GM12878 (cell line): ENCODE data around the gene IL20RB. TPM values are rescaled to one million over a fixed set of nuclear protein-coding genes. Genes with fewer than 3 reads are reported as not detected.

Experiments
- ATAC-seq: fragments of 200-7000 bp; cut with Tn5 transposase; 3 replicates; pipeline ENCODE4 v1.9.1; 2020; ENCODE audit warnings: mild to moderate bottlenecking, moderate library complexity
- BruUV-seq: library from RNA; stranded (reverse); fragments of 400-500 nt; replicated peaks from 2 replicates; lab custom pipeline; 2021; lab: Mats Ljungman, UMichigan
- CTCF ChIA-PET: fragments of 300-600 bp; sonication (Branson Sonifier 250); formaldehyde crosslinking; extraction: SDS; loops from one replicate; lab custom pipeline; 2021; ENCODE audit warnings: inconsistent platforms; lab: Yijun Ruan, JAX
- POLR2A ChIA-PET: fragments of 350-600 bp; formaldehyde crosslinking; extraction: SDS; loops from one replicate; lab custom pipeline; 2021; ENCODE audit warnings: inconsistent platforms; lab: Charles Lee
- RAD21 ChIA-PET: fragments of 300-600 bp; sonication (Branson Sonifier 250); formaldehyde crosslinking; loops from one replicate; lab custom pipeline; 2023; ENCODE audit warnings: antibody characterized with exemption; ENCODE audit not compliant: unreplicated experiment; lab: Charles Lee
- SMC1A ChIA-PET: fragments of 300-600 bp; sonication (Branson Sonifier 250); formaldehyde crosslinking; loops from one replicate; lab custom pipeline; 2023; ENCODE audit not compliant: unreplicated experiment, uncharacterized antibody; lab: Charles Lee
- DNase-seq: peaks from one replicate; pipeline ENCODE4 v3.0.0-alpha.2; 2011; ENCODE audit warnings: low read depth, low spot score
- FAIRE-seq: peaks from 3 replicates; lab custom pipeline; 2011; peaks lifted over from hg19 to GRCh38; lab: Jason Lieb, UNC
- H2AFZ ChIP-seq: 2 replicates; pipeline ENCODE4 v1.6.0; 2011; ENCODE audit warnings: low read depth, low read length, control low read depth; ENCODE audit not compliant: control insufficient read depth
- H3K27ac ChIP-seq: 2 replicates; pipeline ENCODE4 v1.5.1; 2011; ENCODE audit warnings: control low read depth; ENCODE audit not compliant: control insufficient read depth, insufficient read depth
- H3K27me3 ChIP-seq, 2 experiments: replicated peaks in 1 of 2; 2 replicates each; pipeline versions ENCODE4 v1.6.0 to v1.6.1; 2011; ENCODE audit warnings: low read length in 1 of 2; ENCODE audit not compliant: control insufficient read depth in 2 of 2, insufficient read depth in 2 of 2
- H3K36me3 ChIP-seq, 2 experiments: 2 replicates each; pipeline ENCODE4 v1.5.1; 2011; ENCODE audit warnings: low read length in 1 of 2; ENCODE audit not compliant: control insufficient read depth in 2 of 2, insufficient read depth in 2 of 2
- H3K4me1 ChIP-seq: 2 replicates; pipeline ENCODE4 v1.6.1; 2011; ENCODE audit warnings: mild to moderate bottlenecking, low read length, moderate library complexity, mixed read lengths; ENCODE audit not compliant: control insufficient read depth, insufficient read depth
- H3K4me2 ChIP-seq: 2 replicates; pipeline ENCODE4 v1.6.0; 2011; ENCODE audit warnings: control low read depth; ENCODE audit not compliant: control insufficient read depth, insufficient read depth
- H3K4me3 ChIP-seq: fragments of 200-600 bp; sonication (generic); 2 replicates; pipeline ENCODE4 v1.5.1; 2016
- H3K79me2 ChIP-seq: 2 replicates; pipeline ENCODE4 v1.6.0; 2011; ENCODE audit warnings: low read length; ENCODE audit not compliant: control insufficient read depth, insufficient read depth
- H3K9ac ChIP-seq: 2 replicates; pipeline ENCODE4 v1.8.0; 2011; ENCODE audit warnings: low read length, control low read depth, mixed read lengths; ENCODE audit not compliant: control insufficient read depth, insufficient read depth
- H3K9me3 ChIP-seq: replicated peaks from 3 replicates; pipeline ENCODE4 v1.5.1; 2011; ENCODE audit warnings: mild to moderate bottlenecking, low read length; ENCODE audit not compliant: control insufficient read depth, insufficient read depth
- H4K20me1 ChIP-seq: 2 replicates; pipeline ENCODE4 v1.6.0; 2011; ENCODE audit not compliant: control insufficient read depth, insufficient read depth
- BRCA1 ChIP-seq: IDR thresholded peaks from 2 replicates; pipeline ENCODE4 v1.6.1; 2011; ENCODE audit warnings: low read depth, low read length, improper control_type of control experiment
- CBX3 ChIP-seq: fragments of 200-600 bp; sonication (generic); IDR thresholded peaks from 2 replicates; pipeline ENCODE4 v1.6.1; 2016; ENCODE audit warnings: low read depth, borderline replicate concordance
- FOS ChIP-seq: IDR thresholded peaks from 3 replicates; pipeline ENCODE4 v1.6.1; 2011; ENCODE audit warnings: borderline replicate concordance; ENCODE audit not compliant: insufficient read length; ENCODE audit errors: extremely low read depth
- IKZF2 ChIP-seq, 2 experiments: fragments of 450-650 bp; IDR thresholded peaks; 2 replicates each; pipeline ENCODE4 v1.6.1; 2017; ENCODE audit warnings: mild to moderate bottlenecking in 2 of 2, moderate library complexity in 2 of 2
- LARP7 ChIP-seq: fragments of 450-650 bp; IDR thresholded peaks from 2 replicates; pipeline ENCODE4 v1.6.1; 2017; ENCODE audit warnings: mild to moderate bottlenecking
- MEF2B ChIP-seq: fragments of 450-650 bp; IDR thresholded peaks from 2 replicates; pipeline ENCODE4 v1.6.1; 2018; ENCODE audit warnings: mild to moderate bottlenecking, moderate library complexity; ENCODE audit not compliant: partially characterized antibody, poor library complexity, severe bottlenecking
- MXI1 ChIP-seq: fragments of 150-350 bp; IDR thresholded peaks from 2 replicates; pipeline ENCODE4 v1.6.1; 2011; ENCODE audit warnings: low read depth, mild to moderate bottlenecking, inconsistent platforms, low read length, improper control_type of control experiment
- NKRF ChIP-seq: fragments of 450-650 bp; conservative IDR thresholded peaks from 2 replicates; pipeline ENCODE4 v1.6.1; 2017; ENCODE audit warnings: mild to moderate bottlenecking, moderate library complexity
- PAX8 ChIP-seq: fragments of 450-650 bp; IDR thresholded peaks from 2 replicates; pipeline ENCODE4 v1.6.1; 2017; ENCODE audit warnings: mild to moderate bottlenecking, moderate library complexity
- YY1 ChIP-seq: IDR thresholded peaks from 2 replicates; pipeline ENCODE4 v1.6.1; 2011; ENCODE audit warnings: low read depth, mild to moderate bottlenecking, low read length
- ZBTB11 ChIP-seq: fragments of 450-650 bp; formaldehyde crosslinking; IDR thresholded peaks from 2 replicates; pipeline ENCODE4 v1.5.0; 2022; ENCODE audit warnings: mild to moderate bottlenecking, missing genetic modification characterization
- ZBTB40 ChIP-seq: fragments of 450-650 bp; IDR thresholded peaks from 2 replicates; pipeline ENCODE4 v1.6.1; 2016; ENCODE audit warnings: mild to moderate bottlenecking, moderate library complexity, borderline replicate concordance
- ZZZ3 ChIP-seq: IDR thresholded peaks from 2 replicates; pipeline ENCODE4 v1.6.1; 2011; ENCODE audit warnings: low read depth; ENCODE audit not compliant: control insufficient read depth, insufficient read length
- WGBS: methylation state at CpG from one replicate; pipeline ENCODE4 v1.1.6; 2016; ENCODE audit warnings: low lambda C conversion rate; ENCODE audit not compliant: insufficient replicate concordance, insufficient coverage; ENCODE audit errors: missing lambda C conversion rate; 5-methylcytosine and 5-hydroxymethylcytosine counted together
- in situ Hi-C: fragments of 300-500 bp; cut with MboI; formaldehyde crosslinking; loops from 9 replicates; pipeline ENCODE4 v1.14.3; 2018; ENCODE audit warnings: mixed read lengths
- intact Hi-C: fragments of 100-400 bp; cut with micrococcal nuclease; formaldehyde crosslinking; loops from one replicate; pipeline ENCODE4 v1.14.2; 2022; ENCODE audit not compliant: unreplicated experiment
- polyA plus RNA-seq, 11 experiments: library from polyadenylated mRNA; depleted of rRNA in 4 of 11; unstranded in 6 of 11; stranded (reverse) in 5 of 11; fragments of >200 nt; fragmentation: Nextera tagmentation in 4 of 11; fragmentation: Illumina TruSeq in 1 of 11; extraction: Ambion mirVana in 4 of 11; extraction: Trizol in 1 of 11; gene quantifications; 1 replicate in 1 of 11; 2 replicates in 10 of 11; pipeline versions ENCODE4 v1.2.1 to v1.2.3, GENCODE V29; 2011 to 2016; ENCODE audit warnings: inconsistent platforms in 2 of 11, missing spikeins in 2 of 11, low read depth in 1 of 11
- total RNA-seq, 4 experiments: library from RNA; depleted of rRNA in 3 of 4; stranded (reverse); fragments of >200 nt in 3 of 4; fragmentation: Illumina TruSeq in 1 of 4; extraction: Trizol in 1 of 4; gene quantifications; 2 replicates each; pipeline versions ENCODE4 v1.2.1 to v1.2.3, GENCODE V29; 2013 to 2021

The IL20RB gene
- total and polyA plus RNA-seq, 10 of the 15 experiments (the other 5 are each of a cell fraction or from before 2014, with no cell fraction given) = 0.21 to 1.1 (median 0.54) TPM

- RAD21 ChIA-PET = interaction anchor here (1.5 to 3.0 kb wide), 4 partner anchors 13 to 198 kb away, joined by 3 to 9 read pairs (median 6); partner anchors contain the start of genes NCK1 and STAG1
- FAIRE-seq (no peak), ATAC-seq (no peak)
- no peak for TF ChIP-seq LARP7
- no peak for TF ChIP-seq PAX8
- TF ChIP-seq CBX3 = no peak
- TF ChIP-seq MXI1 = no peak
- no peak for TF ChIP-seq NKRF
- TF ChIP-seq IKZF2 (IDR thresholded peaks at IDR 0.05) = no peak
- TF ChIP-seq ZBTB40 = no peak
- no peak for TF ChIP-seq FOS
- TF ChIP-seq ZBTB11 (CRISPR knock-in tag) = no peak
- no peak for TF ChIP-seq ZZZ3
- TF ChIP-seq YY1 = no peak
- no peak for TF ChIP-seq MEF2B
- TF ChIP-seq BRCA1 = no peak
Observed at GRCh38 chr3:136950623-136951022, 7.2 kb upstream of the IL20RB start.

More at GRCh38 chr3:136950623-136951022, 7.2 kb upstream of the IL20RB start:
- Histone ChIP-seq H4K20me1 (no peaks in the 10 kb centered on the region), H3K27me3 (no peaks in the 10 kb centered on the region), H3K27ac (0 out of 2 replicates have a peak overlapping the region, but pooled peaks have one; percentile 13), H3K4me2 (no peak overlapping the region), H2AFZ (no peak overlapping the region), H3K4me3 (no peak overlapping the region), H3K9ac (no peak overlapping the region), H3K9me3 (no peaks in the 10 kb centered on the region; the same call in 2 of the 3 replicates), H3K79me2 (no peaks in the 10 kb centered on the region; the same call in 1 of the 2 replicates), H3K4me1 (peaks cover 15% of the 10 kb centered on the region), H3K36me3 (0 out of 4 replicates have a peak, but pooled peaks cover 0 to 4% of the 10 kb centered on the region in 2 experiments)
- ChIA-PET POLR2A (interaction anchor here (1.0 to 1.1 kb wide), 2 partner anchors 27 to 198 kb away, joined by 3 read pairs; partner anchors contain the start of gene STAG1), SMC1A (interaction anchor here (0.9 to 2.8 kb wide), 11 partner anchors 7 to 560 kb away, joined by 3 to 9 read pairs (median 6); partner anchors contain the start of gene NCK1), CTCF (interaction anchor here (0.9 to 2.3 kb wide), 10 partner anchors 8 to 559 kb away, joined by 3 to 16 read pairs (median 4); partner anchors contain the start of genes NCK1 and STAG1)
- in situ Hi-C loops = no loop called here
- WGBS = 100% methylated on average over 1 of the region's 1 CpG
- no TSS peak for BruUV-seq
- DNase-seq = no peak
- intact Hi-C loops = loop anchor here (5.0 kb wide), 1 partner anchor 88 kb away; the partner anchor contains the start of gene NCK1
